SK-N-SH (cell line): ENCODE data around the gene DOCK8. TPM values are rescaled to one million over a fixed set of nuclear protein-coding genes. Genes with fewer than 3 reads are reported as not detected.

Source experiments
- CTCF ChIA-PET: fragments of 300-600, 350-600 bp; formaldehyde crosslinking; extraction: SDS; loops from one replicate; lab custom pipeline; 2021; lab: Yijun Ruan, JAX
- POLR2A ChIA-PET: fragments of 350-600 bp; sonication (Branson Sonifier 250); formaldehyde crosslinking; extraction: SDS; loops from one replicate; lab custom pipeline; 2020; ENCODE audit warnings: antibody characterized with exemption, inconsistent platforms; lab: Yijun Ruan, JAX
- DNase-seq: peaks from one replicate; pipeline ENCODE4 v3.0.0; 2012
- H2AFZ ChIP-seq: fragments of 200-600 bp; sonication (generic); 2 replicates; pipeline ENCODE4 v1.8.1; 2016; ENCODE audit warnings: antibody characterized with exemption, mild to moderate bottlenecking, low read depth
- H3F3A ChIP-seq: fragments of 200-600 bp; sonication (generic); replicated peaks from 2 replicates; pipeline ENCODE3; 2016; ENCODE audit warnings: antibody characterized with exemption, mild to moderate bottlenecking; ENCODE audit not compliant: insufficient read depth
- H3K27ac ChIP-seq, 2 experiments: fragments of 200-500 bp in 1 of 2; fragments of 200-600 bp in 1 of 2; sonication (Bioruptor generic) in 1 of 2; sonication (generic), shearing (Covaris generic) in 1 of 2; 2 replicates each; pipeline versions ENCODE4 v1.5.1 to v1.6.1; 2014 to 2016; ENCODE audit warnings: low read depth in 2 of 2, inconsistent platforms in 1 of 2, low read length in 1 of 2, mild to moderate bottlenecking in 1 of 2, mixed read lengths in 1 of 2
- H3K27me3 ChIP-seq: fragments of 200-600 bp; sonication (generic), shearing (Covaris generic); 2 replicates; pipeline ENCODE4 v1.6.1; 2016; ENCODE audit warnings: mixed run types; ENCODE audit not compliant: insufficient read depth
- H3K36me3 ChIP-seq, 2 experiments: fragments of 200-500 bp in 1 of 2; fragments of 200-600 bp in 1 of 2; sonication (Bioruptor generic) in 1 of 2; sonication (generic) in 1 of 2; replicated peaks in 1 of 2; 2 replicates each; pipeline versions ENCODE3 to v1.5.1; 2014 to 2016; ENCODE audit warnings: low read length in 1 of 2, mild to moderate bottlenecking in 1 of 2; ENCODE audit not compliant: insufficient read depth in 2 of 2, control insufficient read depth in 1 of 2
- H3K4me1 ChIP-seq, 2 experiments: fragments of 200-500 bp in 1 of 2; fragments of 200-600 bp in 1 of 2; sonication (Bioruptor generic) in 1 of 2; sonication (generic), shearing (Covaris generic) in 1 of 2; 2 replicates each; pipeline versions ENCODE4 v1.5.1 to v1.6.1; 2014 to 2016; ENCODE audit warnings: low read depth in 1 of 2, low read length in 1 of 2, mixed run types in 1 of 2; ENCODE audit not compliant: insufficient read depth in 2 of 2, control insufficient read depth in 1 of 2
- H3K4me2 ChIP-seq: fragments of 200-600 bp; sonication (generic), shearing (Covaris generic); 2 replicates; pipeline ENCODE4 v1.6.1; 2017; ENCODE audit warnings: mixed run types
- H3K4me3 ChIP-seq, 2 experiments: fragments of 200-500 bp in 1 of 2; fragments of 200-600 bp in 1 of 2; sonication (Bioruptor generic) in 1 of 2; sonication (generic), shearing (Covaris generic) in 1 of 2; 2 replicates each; pipeline versions ENCODE4 v1.5.1 to v1.8.1; 2014 to 2016; ENCODE audit warnings: low read depth in 2 of 2, inconsistent platforms in 1 of 2, low read length in 1 of 2, mild to moderate bottlenecking in 1 of 2, mixed read lengths in 1 of 2, moderate library complexity in 1 of 2
- H3K79me2 ChIP-seq: fragments of 200-600 bp; sonication (generic); 2 replicates; pipeline ENCODE4 v1.8.1; 2017; ENCODE audit warnings: mild to moderate bottlenecking; ENCODE audit not compliant: insufficient read depth
- H3K9ac ChIP-seq: fragments of 200-600 bp; sonication (generic); 2 replicates; pipeline ENCODE4 v1.6.1; 2017; ENCODE audit warnings: mixed run types
- H3K9me2 ChIP-seq: fragments of 200-600 bp; sonication (generic); 2 replicates; pipeline ENCODE4 v1.6.1; 2017; ENCODE audit warnings: mixed run types
- H3K9me3 ChIP-seq: fragments of 200-600 bp; sonication (generic); 2 replicates; pipeline ENCODE4 v1.6.1; 2017; ENCODE audit warnings: mixed run types, mild to moderate bottlenecking, moderate library complexity
- H4K20me1 ChIP-seq: fragments of 200-600 bp; sonication (generic); 2 replicates; pipeline ENCODE4 v1.6.1; 2017; ENCODE audit warnings: mild to moderate bottlenecking, mixed run types; ENCODE audit not compliant: insufficient read depth
- CHD2 ChIP-seq: fragments of 150-350 bp; IDR thresholded peaks from 2 replicates; pipeline ENCODE4 v1.6.1; 2018; ENCODE audit warnings: low read length; ENCODE audit not compliant: partially characterized antibody
- FOXM1 ChIP-seq: IDR thresholded peaks from 2 replicates; pipeline ENCODE4 v1.4.0; 2012; ENCODE audit warnings: low read depth, mild to moderate bottlenecking
- GABPA ChIP-seq: IDR thresholded peaks from 2 replicates; pipeline ENCODE4 v1.4.0; 2012; ENCODE audit warnings: low read depth, mild to moderate bottlenecking
- MEF2A ChIP-seq: IDR thresholded peaks from 2 replicates; pipeline ENCODE4 v1.4.0; 2012; ENCODE audit warnings: low read depth, borderline replicate concordance
- MXI1 ChIP-seq: IDR thresholded peaks from 2 replicates; pipeline ENCODE4 v1.6.1; 2012; ENCODE audit warnings: mild to moderate bottlenecking, low read depth, low read length, improper control_type of control experiment
- RAD21 ChIP-seq: IDR thresholded peaks from 2 replicates; pipeline ENCODE4 v1.6.1; 2012; ENCODE audit warnings: mild to moderate bottlenecking, low read length
- RCOR1 ChIP-seq: fragments of 150-350 bp; IDR thresholded peaks from 2 replicates; pipeline ENCODE4 v1.6.1; 2017; ENCODE audit warnings: antibody characterized with exemption, low read length
- RFX5 ChIP-seq: IDR thresholded peaks from 2 replicates; pipeline ENCODE4 v1.6.1; 2012; ENCODE audit warnings: mild to moderate bottlenecking, improper control_type of control experiment, low read length
- RXRA ChIP-seq: IDR thresholded peaks from 2 replicates; pipeline ENCODE4 v1.4.0; 2012; ENCODE audit warnings: low read depth, mild to moderate bottlenecking, borderline replicate concordance
- SMC3 ChIP-seq: IDR thresholded peaks from 2 replicates; pipeline ENCODE4 v1.6.1; 2012; ENCODE audit warnings: low read depth, low read length, improper control_type of control experiment
- TAF1 ChIP-seq: IDR thresholded peaks from 2 replicates; pipeline ENCODE4 v1.6.1; 2012; ENCODE audit warnings: low read depth, mild to moderate bottlenecking, low read length, moderate library complexity, borderline replicate concordance
- TEAD4 ChIP-seq: IDR thresholded peaks from 2 replicates; pipeline ENCODE4 v1.4.0; 2012; ENCODE audit warnings: mild to moderate bottlenecking, borderline replicate concordance; ENCODE audit not compliant: insufficient read depth
- WGBS: methylation state at CpG from one replicate; pipeline ENCODE4 v1.1.6; 2017; ENCODE audit warnings: low lambda C conversion rate; 5-methylcytosine and 5-hydroxymethylcytosine counted together
- polyA plus RNA-seq, 3 experiments: library from polyadenylated mRNA; depleted of rRNA; stranded (reverse); fragments of >200 nt; gene quantifications; 2 replicates each; pipeline ENCODE4 v1.2.3, GENCODE V29; 2012
- TF ChIP-seq, protein P1 (sequence below): IDR thresholded peaks from 2 replicates; pipeline ENCODE4 v1.6.1; 2012; ENCODE audit warnings: mild to moderate bottlenecking, low read depth, low read length, moderate library complexity
- TF ChIP-seq, protein P2 (sequence below): IDR thresholded peaks from 2 replicates; pipeline ENCODE4 v1.4.0; 2012; ENCODE audit warnings: low read depth, borderline replicate concordance
- TF ChIP-seq, protein P3 (sequence below): IDR thresholded peaks from 2 replicates; pipeline ENCODE4 v1.4.0; 2012; ENCODE audit warnings: low read depth, borderline replicate concordance

Gene DOCK8
- polyA plus RNA-seq, 1 of the 3 experiments (the other 2 are of a cell fraction): not detected

DNA sequence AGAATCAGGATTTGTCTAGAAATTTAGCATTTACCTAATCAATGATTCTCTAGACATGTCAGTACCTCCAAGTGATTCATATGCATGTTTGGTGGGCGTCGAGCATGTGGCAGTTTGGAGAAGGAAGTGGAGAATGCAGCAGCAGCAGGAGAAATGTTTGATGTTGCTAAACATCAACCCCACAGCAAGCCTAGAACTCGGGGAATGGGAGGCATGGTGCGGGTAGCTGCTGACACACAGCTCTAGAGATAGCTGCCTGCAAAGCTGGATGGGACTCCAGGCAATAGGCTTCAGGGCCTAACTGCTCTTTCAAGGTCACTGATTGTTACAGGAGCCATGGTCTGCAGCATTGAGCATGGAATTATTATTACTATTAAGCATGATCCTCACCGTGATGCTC is 137.3 kb downstream of the DOCK8 start:
- 12% methylated on average over 5 of the region's 5 CpGs for WGBS
- Histone ChIP-seq H3K4me1 (no peaks in the 10 kb centered on the region), H3K9me2 (no peaks in the 10 kb centered on the region), H2AFZ (no peak overlapping the region), H4K20me1 (no peaks in the 10 kb centered on the region), H3K27ac (no peak overlapping the region), H3K27me3 (peaks cover 41% of the 10 kb centered on the region; the same call in 1 of the 2 replicates), H3K79me2 (no peaks in the 10 kb centered on the region), H3K9ac (no peak overlapping the region), H3K36me3 (no peaks in the 10 kb centered on the region), H3K4me3 (no peak overlapping the region), H3K9me3 (no peaks in the 10 kb centered on the region), H3K4me2 (no peak overlapping the region), H3F3A (no peaks in the 10 kb centered on the region)
- POLR2A ChIA-PET: no interaction called here
- CTCF ChIA-PET: no interaction called here
- no peak for TF ChIP-seq MEF2A
- TF ChIP-seq TEAD4: no peak
- TF ChIP-seq, protein P1, sequence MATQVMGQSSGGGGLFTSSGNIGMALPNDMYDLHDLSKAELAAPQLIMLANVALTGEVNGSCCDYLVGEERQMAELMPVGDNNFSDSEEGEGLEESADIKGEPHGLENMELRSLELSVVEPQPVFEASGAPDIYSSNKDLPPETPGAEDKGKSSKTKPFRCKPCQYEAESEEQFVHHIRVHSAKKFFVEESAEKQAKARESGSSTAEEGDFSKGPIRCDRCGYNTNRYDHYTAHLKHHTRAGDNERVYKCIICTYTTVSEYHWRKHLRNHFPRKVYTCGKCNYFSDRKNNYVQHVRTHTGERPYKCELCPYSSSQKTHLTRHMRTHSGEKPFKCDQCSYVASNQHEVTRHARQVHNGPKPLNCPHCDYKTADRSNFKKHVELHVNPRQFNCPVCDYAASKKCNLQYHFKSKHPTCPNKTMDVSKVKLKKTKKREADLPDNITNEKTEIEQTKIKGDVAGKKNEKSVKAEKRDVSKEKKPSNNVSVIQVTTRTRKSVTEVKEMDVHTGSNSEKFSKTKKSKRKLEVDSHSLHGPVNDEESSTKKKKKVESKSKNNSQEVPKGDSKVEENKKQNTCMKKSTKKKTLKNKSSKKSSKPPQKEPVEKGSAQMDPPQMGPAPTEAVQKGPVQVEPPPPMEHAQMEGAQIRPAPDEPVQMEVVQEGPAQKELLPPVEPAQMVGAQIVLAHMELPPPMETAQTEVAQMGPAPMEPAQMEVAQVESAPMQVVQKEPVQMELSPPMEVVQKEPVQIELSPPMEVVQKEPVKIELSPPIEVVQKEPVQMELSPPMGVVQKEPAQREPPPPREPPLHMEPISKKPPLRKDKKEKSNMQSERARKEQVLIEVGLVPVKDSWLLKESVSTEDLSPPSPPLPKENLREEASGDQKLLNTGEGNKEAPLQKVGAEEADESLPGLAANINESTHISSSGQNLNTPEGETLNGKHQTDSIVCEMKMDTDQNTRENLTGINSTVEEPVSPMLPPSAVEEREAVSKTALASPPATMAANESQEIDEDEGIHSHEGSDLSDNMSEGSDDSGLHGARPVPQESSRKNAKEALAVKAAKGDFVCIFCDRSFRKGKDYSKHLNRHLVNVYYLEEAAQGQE: no peak
- no peak for TF ChIP-seq RCOR1
- no peak for TF ChIP-seq RFX5
- no peak for TF ChIP-seq RXRA
- TF ChIP-seq, protein P2, sequence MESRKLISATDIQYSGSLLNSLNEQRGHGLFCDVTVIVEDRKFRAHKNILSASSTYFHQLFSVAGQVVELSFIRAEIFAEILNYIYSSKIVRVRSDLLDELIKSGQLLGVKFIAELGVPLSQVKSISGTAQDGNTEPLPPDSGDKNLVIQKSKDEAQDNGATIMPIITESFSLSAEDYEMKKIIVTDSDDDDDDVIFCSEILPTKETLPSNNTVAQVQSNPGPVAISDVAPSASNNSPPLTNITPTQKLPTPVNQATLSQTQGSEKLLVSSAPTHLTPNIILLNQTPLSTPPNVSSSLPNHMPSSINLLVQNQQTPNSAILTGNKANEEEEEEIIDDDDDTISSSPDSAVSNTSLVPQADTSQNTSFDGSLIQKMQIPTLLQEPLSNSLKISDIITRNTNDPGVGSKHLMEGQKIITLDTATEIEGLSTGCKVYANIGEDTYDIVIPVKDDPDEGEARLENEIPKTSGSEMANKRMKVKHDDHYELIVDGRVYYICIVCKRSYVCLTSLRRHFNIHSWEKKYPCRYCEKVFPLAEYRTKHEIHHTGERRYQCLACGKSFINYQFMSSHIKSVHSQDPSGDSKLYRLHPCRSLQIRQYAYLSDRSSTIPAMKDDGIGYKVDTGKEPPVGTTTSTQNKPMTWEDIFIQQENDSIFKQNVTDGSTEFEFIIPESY: no peak
- TF ChIP-seq TAF1: no peak
- TF ChIP-seq GABPA: no peak
- no peak for DNase-seq

DNA sequence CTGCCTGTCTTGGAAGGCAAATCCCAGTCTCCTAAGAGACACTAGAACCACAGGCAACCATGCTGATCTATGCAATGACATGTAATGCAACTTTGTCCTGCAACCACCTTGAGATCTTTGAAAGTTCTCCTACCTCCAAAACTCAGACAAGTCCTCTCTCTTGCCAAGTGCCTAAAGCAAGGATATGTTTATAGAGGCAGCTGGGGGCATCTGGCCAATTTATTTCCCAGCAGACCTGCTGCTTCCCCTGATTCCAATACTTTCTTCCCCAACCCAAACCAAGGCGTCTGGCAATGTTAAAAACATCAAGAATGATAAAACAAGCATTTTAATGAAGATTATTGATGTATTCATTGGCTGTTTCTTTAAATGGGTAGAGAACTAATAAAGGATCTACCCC is 138.4 kb downstream of the DOCK8 start:
- no peak for DNase-seq
- TF ChIP-seq CHD2: no peak
- TF ChIP-seq MXI1: no peak
- no peak for TF ChIP-seq MEF2A
- TF ChIP-seq, protein P3, sequence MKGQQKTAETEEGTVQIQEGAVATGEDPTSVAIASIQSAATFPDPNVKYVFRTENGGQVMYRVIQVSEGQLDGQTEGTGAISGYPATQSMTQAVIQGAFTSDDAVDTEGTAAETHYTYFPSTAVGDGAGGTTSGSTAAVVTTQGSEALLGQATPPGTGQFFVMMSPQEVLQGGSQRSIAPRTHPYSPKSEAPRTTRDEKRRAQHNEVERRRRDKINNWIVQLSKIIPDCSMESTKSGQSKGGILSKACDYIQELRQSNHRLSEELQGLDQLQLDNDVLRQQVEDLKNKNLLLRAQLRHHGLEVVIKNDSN: no peak
- TF ChIP-seq RAD21: no peak
- TF ChIP-seq, protein P1: no peak
- TF ChIP-seq SMC3: no peak
- no peak for TF ChIP-seq FOXM1
- TF ChIP-seq, protein P2: no peak
- no peak for TF ChIP-seq RFX5

More for the DNA sequence above, 138.4 kb downstream of the DOCK8 start:
- H3K4me2 ChIP-seq: no peak overlapping the region
- no peak overlapping the region for H3K9ac ChIP-seq
- H3K9me3 ChIP-seq: no peaks in the 10 kb centered on the region
- ChIA-PET POLR2A (no interaction called here), CTCF (no interaction called here)
- no peak overlapping the region for H3K27ac ChIP-seq
- no peaks in the 10 kb centered on the region for H3K79me2 ChIP-seq
- peaks cover 40% of the 10 kb centered on the region; the same call in 1 of the 2 replicates for H3K27me3 ChIP-seq
- H3K4me1 ChIP-seq: no peaks in the 10 kb centered on the region
- no peaks in the 10 kb centered on the region for H3F3A ChIP-seq
- 4% methylated on average over 1 of the region's 1 CpG for WGBS
- no peak overlapping the region for H3K4me3 ChIP-seq
- no peaks in the 10 kb centered on the region for H4K20me1 ChIP-seq
- H3K36me3 ChIP-seq: no peaks in the 10 kb centered on the region
- H3K9me2 ChIP-seq: no peaks in the 10 kb centered on the region
- H2AFZ ChIP-seq: no peak overlapping the region
